HCT116 (cell line): ENCODE measurements around the gene OXT. TPM values are rescaled to one million over a fixed set of nuclear protein-coding genes. Genes with fewer than 3 reads are reported as not detected.

Source experiments
- ATAC-seq: fragments of 200-7000 bp; cut with Tn5 transposase; 2 replicates; pipeline ENCODE4 v1.9.1; 2020; ENCODE audit warnings: mild to moderate bottlenecking, moderate library complexity
- BruUV-seq: library from RNA; stranded (reverse); fragments of 400-500 nt; replicated peaks from 2 replicates; lab custom pipeline; 2021; lab: Mats Ljungman, UMichigan
- CTCF ChIA-PET: fragments of 300-600 bp; sonication (Branson Sonifier 250); formaldehyde crosslinking; loops from one replicate; lab custom pipeline; 2021; ENCODE audit warnings: antibody characterized with exemption; lab: Charles Lee
- POLR2A ChIA-PET: fragments of 300-600, 350-600 bp; sonication (Branson Sonifier 250); formaldehyde crosslinking; loops from one replicate; lab custom pipeline; 2021; ENCODE audit warnings: antibody characterized with exemption; lab: Charles Lee
- RAD21 ChIA-PET, 2 experiments: fragments of 300-600 bp; sonication (Branson Sonifier 250); formaldehyde crosslinking; loops; one replicate each; lab custom pipeline; 2023; ENCODE audit warnings: low total read pairs in 2 of 2; ENCODE audit not compliant: uncharacterized antibody in 2 of 2, unreplicated experiment in 2 of 2, low non-redundant PET in 1 of 2; lab: Charles Lee
- DNase-seq: peaks from one replicate; pipeline ENCODE4 v3.0.0-alpha.2; 2010; ENCODE audit warnings: low read depth, low spot score
- H2AFZ ChIP-seq: fragments of 200-600 bp; shearing (Covaris generic), sonication (generic); 2 replicates; pipeline ENCODE4 v1.6.1; 2017; ENCODE audit warnings: low read depth, mixed run types, mixed read lengths, antibody characterized with exemption, low read length; ENCODE audit not compliant: poor library complexity, severe bottlenecking
- H3K27ac ChIP-seq: 2 replicates; pipeline ENCODE4 v1.5.1; 2012; ENCODE audit warnings: low read depth, low read length
- H3K27me3 ChIP-seq: fragments of 200-600 bp; sonication (generic); 2 replicates; pipeline ENCODE4 v1.6.1; 2016; ENCODE audit warnings: mixed run types, low read length, mixed read lengths; ENCODE audit not compliant: insufficient read depth
- H3K36me3 ChIP-seq, 2 experiments: fragments of 200-500 bp in 1 of 2; fragments of 200-600 bp in 1 of 2; sonication (Bioruptor generic) in 1 of 2; sonication (generic) in 1 of 2; 2 replicates each; pipeline versions ENCODE4 v1.5.1 to v1.6.1; 2014 to 2016; ENCODE audit warnings: low read length in 2 of 2, inconsistent platforms in 1 of 2, mixed read lengths in 1 of 2, mixed run types in 1 of 2; ENCODE audit not compliant: insufficient read depth in 2 of 2, control insufficient read depth in 1 of 2
- H3K4me1 ChIP-seq, 2 experiments: fragments of 200-600 bp in 1 of 2; sonication (generic) in 1 of 2; 2 replicates each; pipeline versions ENCODE4 v1.5.1 to v1.6.1; 2012 to 2017; ENCODE audit warnings: low read length in 2 of 2, inconsistent platforms in 1 of 2, mild to moderate bottlenecking in 1 of 2, mixed read lengths in 1 of 2, mixed run types in 1 of 2, moderate library complexity in 1 of 2; ENCODE audit not compliant: insufficient read depth in 2 of 2, control insufficient read depth in 1 of 2
- H3K4me2 ChIP-seq: fragments of 200-600 bp; sonication (generic); 2 replicates; pipeline ENCODE4 v1.6.1; 2017; ENCODE audit warnings: mixed run types, low read length, mixed read lengths
- H3K4me3 ChIP-seq, 2 experiments: fragments of 200-600 bp in 1 of 2; sonication (generic) in 1 of 2; replicated peaks in 1 of 2; 2 replicates each; pipeline ENCODE4 v1.5.1; 2011 to 2016; ENCODE audit warnings: low read length in 2 of 2, control low read depth in 1 of 2, low read depth in 1 of 2, mild to moderate bottlenecking in 1 of 2, mixed read lengths in 1 of 2, mixed run types in 1 of 2
- H3K79me2 ChIP-seq: fragments of 200-600 bp; sonication (generic); 2 replicates; pipeline ENCODE4 v1.6.1; 2017; ENCODE audit warnings: mild to moderate bottlenecking, mixed run types, low read length, moderate library complexity, mixed read lengths; ENCODE audit not compliant: insufficient read depth
- H3K9ac ChIP-seq: fragments of 200-600 bp; sonication (generic); 2 replicates; pipeline ENCODE4 v1.6.1; 2016; ENCODE audit warnings: low read length, mixed read lengths
- H3K9me2 ChIP-seq: fragments of 200-600 bp; sonication (generic), shearing (Covaris generic); 2 replicates; pipeline ENCODE4 v1.6.1; 2017; ENCODE audit warnings: mixed run types, mild to moderate bottlenecking, moderate library complexity; ENCODE audit not compliant: insufficient read depth
- H3K9me3 ChIP-seq, 2 experiments: fragments of 200-500 bp in 1 of 2; fragments of 200-600 bp in 1 of 2; sonication (Bioruptor generic) in 1 of 2; sonication (generic) in 1 of 2; 2 replicates each; pipeline ENCODE4 v1.6.1; 2014 to 2017; ENCODE audit warnings: low read length in 2 of 2, mixed read lengths in 2 of 2, inconsistent platforms in 1 of 2, low read depth in 1 of 2, mild to moderate bottlenecking in 1 of 2, mixed run types in 1 of 2, moderate library complexity in 1 of 2; ENCODE audit not compliant: control insufficient read depth in 1 of 2, insufficient read depth in 1 of 2
- H4K20me1 ChIP-seq: fragments of 200-600 bp; sonication (generic), shearing (Covaris generic); 2 replicates; pipeline ENCODE4 v1.6.1; 2017; ENCODE audit warnings: mixed run types, mild to moderate bottlenecking, moderate library complexity; ENCODE audit not compliant: insufficient read depth
- ATF3 ChIP-seq: IDR thresholded peaks from 2 replicates; pipeline ENCODE4 v1.6.1; 2012
- CEBPB ChIP-seq: IDR thresholded peaks from 2 replicates; pipeline ENCODE4 v1.6.1; 2012; ENCODE audit warnings: low read depth
- EGR1 ChIP-seq: IDR thresholded peaks from 2 replicates; pipeline ENCODE4 v1.6.1; 2012; ENCODE audit warnings: low read depth
- EZH2 ChIP-seq: fragments of 200-600 bp; sonication (generic); IDR thresholded peaks from 2 replicates; pipeline ENCODE4 v1.6.1; 2017; ENCODE audit warnings: antibody characterized with exemption, mixed run types
- EZH2phosphoT487 ChIP-seq: fragments of 200-600 bp; IDR thresholded peaks from 2 replicates; pipeline ENCODE4 v1.6.1; 2018; ENCODE audit warnings: antibody characterized with exemption, borderline replicate concordance
- FOSL1 ChIP-seq: IDR thresholded peaks from 2 replicates; pipeline ENCODE4 v1.6.1; 2012; ENCODE audit warnings: low read depth
- JUND ChIP-seq: IDR thresholded peaks from 2 replicates; pipeline ENCODE4 v1.6.1; 2012
- MAX ChIP-seq: IDR thresholded peaks from 2 replicates; pipeline ENCODE4 v1.6.1; 2012
- POLR2A ChIP-seq: IDR thresholded peaks from 2 replicates; pipeline ENCODE4 v1.7.0; 2011; ENCODE audit warnings: borderline replicate concordance; ENCODE audit not compliant: insufficient read depth, insufficient read length; ENCODE audit errors: extremely low read depth
- POLR2AphosphoS5 ChIP-seq: IDR thresholded peaks from 2 replicates; pipeline ENCODE4 v1.6.1; 2011; ENCODE audit warnings: mild to moderate bottlenecking, low read depth, low read length, moderate library complexity
- RAD21 ChIP-seq: IDR thresholded peaks from 2 replicates; pipeline ENCODE4 v1.6.1; 2012; ENCODE audit warnings: low read depth, mild to moderate bottlenecking
- REST ChIP-seq: IDR thresholded peaks from 2 replicates; pipeline ENCODE4 v1.6.1; 2012; ENCODE audit warnings: low read depth
- SP1 ChIP-seq: IDR thresholded peaks from 2 replicates; pipeline ENCODE4 v1.6.1; 2012; ENCODE audit warnings: low read depth
- SRF ChIP-seq: IDR thresholded peaks from 2 replicates; pipeline ENCODE4 v1.6.1; 2012; ENCODE audit warnings: low read depth
- TCF7L2 ChIP-seq: IDR thresholded peaks from 2 replicates; pipeline ENCODE4 v1.7.0; 2011; ENCODE audit warnings: borderline replicate concordance, inconsistent platforms; ENCODE audit not compliant: insufficient read depth, insufficient read length; ENCODE audit errors: extremely low read depth
- YY1 ChIP-seq: IDR thresholded peaks from 2 replicates; pipeline ENCODE4 v1.6.1; 2011; ENCODE audit warnings: low read length, low read depth, moderate library complexity, mild to moderate bottlenecking; ENCODE audit not compliant: insufficient replicate concordance; ENCODE audit errors: extremely low read depth
- ZFX ChIP-seq: fragments of 450-650 bp; IDR thresholded peaks from 2 replicates; pipeline ENCODE4 v1.6.1; 2017
- ZNF274 ChIP-seq: fragments of 200-500 bp; sonication (Bioruptor generic); IDR thresholded peaks from 2 replicates; pipeline ENCODE4 v1.6.1; 2014; ENCODE audit warnings: mild to moderate bottlenecking, low read depth, low read length, inconsistent platforms
- intact Hi-C: fragments of 100-400 bp; cut with micrococcal nuclease; formaldehyde crosslinking; loops from 2 replicates; pipeline ENCODE4 v1.10.0; 2022
- total RNA-seq: library from RNA; stranded (reverse); gene quantifications from one replicate; pipeline ENCODE4 v1.2.1, GENCODE V29; 2021; ENCODE audit not compliant: unreplicated experiment

Gene OXT
- total RNA-seq, 1 experiment from 2014 or later, result not detected

GRCh38 chr20:3038454-3038853 lies 33.0 kb upstream of the OXT start (continued):
- TF ChIP-seq ATF3 (no peak), MAX (no peak), EGR1 (no peak), TCF7L2 (no peak), POLR2AphosphoS5 (no peak), EZH2 (no peak), JUND (no peak), CEBPB (no peak), EZH2phosphoT487 (no peak)

- Histone ChIP-seq H4K20me1 (no peaks in the 10 kb centered on the region), H3K27me3 (no peaks in the 10 kb centered on the region), H3K4me3 (no peak overlapping the region), H2AFZ (no peak overlapping the region), H3K9me3 (no peaks in the 10 kb centered on the region), H3K27ac (no peak overlapping the region), H3K36me3 (peaks cover 3 to 11% of the 10 kb centered on the region in 2 experiments; a peak in 3 of 4 replicates), H3K9ac (no peak overlapping the region), H3K4me2 (no peak overlapping the region), H3K79me2 (no peaks in the 10 kb centered on the region), H3K9me2 (no peaks in the 10 kb centered on the region), H3K4me1 (peaks cover 4 to 9% of the 10 kb centered on the region in 2 experiments; a peak in 2 of 4 replicates)
- ChIA-PET CTCF (no interaction called here), RAD21 (no interaction called here), POLR2A (no interaction called here)
- intact Hi-C loops, result no loop called here
- DNase-seq (no peak), ATAC-seq (no peak)
- BruUV-seq, result no TSS peak
- TF ChIP-seq FOSL1, result no peak
- no peak for TF ChIP-seq CEBPB
- no peak for TF ChIP-seq POLR2A
- TF ChIP-seq EGR1, result no peak
- no peak for TF ChIP-seq JUND
- no peak for TF ChIP-seq REST
- TF ChIP-seq ZFX, result no peak
- TF ChIP-seq RAD21, result no peak
- TF ChIP-seq SP1, result no peak
- TF ChIP-seq SRF, result no peak
- no peak for TF ChIP-seq ZNF274
- TF ChIP-seq TCF7L2, result no peak
- TF ChIP-seq YY1, result no peak
- no peak for TF ChIP-seq ATF3
These were observed 32.0 kb upstream of the OXT start for GRCh38 chr20:3039426-3039825.
